Aorta (tissue), 5 donors: ENCODE data around the gene PKP2. TPM values are rescaled to one million over a fixed set of nuclear protein-coding genes. Genes with fewer than 3 reads are reported as not detected.

Source experiments
- ATAC-seq: fragments of 200-7000 bp; cut with Tn5 transposase; one replicate; pipeline ENCODE4 v1.9.1; 2022; ENCODE audit warnings: moderate library complexity; ENCODE audit not compliant: low FRiP score
- DNase-seq, 2 donors: peaks; one replicate each; pipeline ENCODE4 v3.0.0-alpha.2; 2020
- H3K27ac ChIP-seq, 2 donors: one replicate each; pipeline ENCODE4 v1.5.1; 2013; ENCODE audit warnings: low read length in 2 of 2, mild to moderate bottlenecking in 2 of 2, moderate library complexity in 2 of 2, control low read depth in 1 of 2, inconsistent platforms in 1 of 2, low read depth in 1 of 2
- H3K27me3 ChIP-seq, 2 donors: one replicate each; pipeline ENCODE4 v1.6.1; 2013; ENCODE audit warnings: control low read depth in 1 of 2, low read length in 1 of 2, mild to moderate bottlenecking in 1 of 2, moderate library complexity in 1 of 2; ENCODE audit not compliant: insufficient read depth in 2 of 2, control insufficient read depth in 1 of 2
- H3K36me3 ChIP-seq, 2 donors: one replicate each; pipeline ENCODE4 v1.6.1; 2013; ENCODE audit warnings: control low read depth in 1 of 2, low read length in 1 of 2, mild to moderate bottlenecking in 1 of 2; ENCODE audit not compliant: insufficient read depth in 2 of 2, control insufficient read depth in 1 of 2
- H3K4me1 ChIP-seq, 2 donors: one replicate each; pipeline ENCODE4 v1.6.1; 2013; ENCODE audit warnings: low read length in 2 of 2, control low read depth in 1 of 2, mild to moderate bottlenecking in 1 of 2, moderate library complexity in 1 of 2; ENCODE audit not compliant: insufficient read depth in 2 of 2, control insufficient read depth in 1 of 2
- H3K4me3 ChIP-seq, 2 donors: one replicate each; pipeline ENCODE4 v1.5.1; 2013; ENCODE audit warnings: low read length in 2 of 2, control low read depth in 1 of 2, mild to moderate bottlenecking in 1 of 2
- H3K9me3 ChIP-seq: one replicate; pipeline ENCODE4 v1.6.1; 2013; ENCODE audit warnings: mild to moderate bottlenecking, low read length; ENCODE audit not compliant: control insufficient read depth
- WGBS, 2 donors: extraction: QIAGEN DNeasy Blood & Tissue Kit; methylation state at CpG; one replicate each; pipeline ENCODE4 v1.1.7; 2013; 5-methylcytosine and 5-hydroxymethylcytosine counted together
- intact Hi-C, 2 donors: fragments of 100-400 bp; cut with DNase I; formaldehyde crosslinking; loops; one replicate each; pipeline versions ENCODE4 v1.14.2 to v1.15.0; 2022
- polyA plus RNA-seq, 2 donors: library from polyadenylated mRNA; stranded (reverse); fragments of 200-250 nt; gene quantifications; one replicate each; pipeline ENCODE4 v1.2.3, GENCODE V29; 2013
- total RNA-seq, 2 donors: library from RNA; stranded (reverse); fragmentation: NEBNext Ultra II Directional; extraction: Animal tissue kit (Norgen Biotek cat#: 25700); gene quantifications; one replicate each; pipeline ENCODE4 v1.2.1, GENCODE V29; 2021
- donor health status: healthy with polysubstance abuse.
- donor health status: Bipolar disorder and iron deficiency.
- donor health status: DM: no; HTN: no; CAD: no.
- donor health status: DM: no; HTN: no; CAD: no.
- donor health status: DM: yes; HTN: yes; CAD: no.

PKP2 gene
- total and polyA plus RNA-seq, 4 donors = 0.38 to 4.4 (median 1.1) TPM

GRCh38 chr12:32773691-32774090 lies 122.9 kb downstream of the PKP2 start:
- H3K9me3 ChIP-seq = no peaks in the 10 kb centered on the region
- no peak for ATAC-seq
- no peak overlapping the region for H3K4me3 ChIP-seq
- intact Hi-C loops = no loop called here
- H3K27me3 ChIP-seq = no peaks in the 10 kb centered on the region
- H3K36me3 ChIP-seq = no peaks in the 10 kb centered on the region
- no peaks in the 10 kb centered on the region for H3K4me1 ChIP-seq
- H3K27ac ChIP-seq = no peak overlapping the region
- no peak for DNase-seq
- 50 to 58% methylated on average over 6 of the region's 6 CpGs for WGBS, 2 donors

GRCh38 chr12:32770141-32770540 lies 126.4 kb downstream of the PKP2 start:
- intact Hi-C loops = no loop called here
- WGBS, 2 donors = 65 to 66% methylated on average over 1 of the region's 1 CpG

GRCh38 chr12:32768518-32768917 lies 128.1 kb downstream of the PKP2 start:
- H3K27ac ChIP-seq = no peak overlapping the region
- H3K36me3 ChIP-seq = no peaks in the 10 kb centered on the region
- 62 to 63% methylated on average over 4 of the region's 4 CpGs for WGBS, 2 donors
- ATAC-seq (no peak), DNase-seq (no peak)
- H3K4me1 ChIP-seq = no peaks in the 10 kb centered on the region
- H3K27me3 ChIP-seq = no peaks in the 10 kb centered on the region
- intact Hi-C loops = no loop called here
- no peak overlapping the region for H3K4me3 ChIP-seq
- H3K9me3 ChIP-seq = no peaks in the 10 kb centered on the region

More at GRCh38 chr12:32770141-32770540, 126.4 kb downstream of the PKP2 start:
- H3K4me3 ChIP-seq = no peak overlapping the region
- H3K27ac ChIP-seq = no peak overlapping the region
- H3K9me3 ChIP-seq = no peaks in the 10 kb centered on the region
- no peaks in the 10 kb centered on the region for H3K27me3 ChIP-seq
- ATAC-seq (no peak), DNase-seq (no peak)
- H3K36me3 ChIP-seq = no peaks in the 10 kb centered on the region
- H3K4me1 ChIP-seq = no peaks in the 10 kb centered on the region

- Histone ChIP-seq H3K27ac (no peak overlapping the region), H3K9me3 (no peaks in the 10 kb centered on the region), H3K36me3 (no peaks in the 10 kb centered on the region), H3K27me3 (no peaks in the 10 kb centered on the region), H3K4me1 (no peaks in the 10 kb centered on the region), H3K4me3 (no peak overlapping the region)
- ATAC-seq = no peak
- 75 to 76% methylated on average over 4 of the region's 4 CpGs for WGBS, 2 donors
- intact Hi-C loops = no loop called here
- no peak for DNase-seq
Measured at GRCh38 chr12:32765906-32766305, 130.7 kb downstream of the PKP2 start.

- no peak for ATAC-seq
- intact Hi-C loops = loop anchor here in 1 of 2 donors (5.0 kb wide), 1 partner anchor 1246 kb away; no protein-coding TSS in a partner anchor
Measured at GRCh38 chr12:32761716-32762115, 134.9 kb downstream of the PKP2 start.

GRCh38 chr12:32757157-32757556 lies 139.4 kb downstream of the PKP2 start:
- Histone ChIP-seq H3K4me3 (no peak overlapping the region), H3K27me3 (no peaks in the 10 kb centered on the region), H3K27ac (no peak overlapping the region), H3K9me3 (no peaks in the 10 kb centered on the region), H3K4me1 (peaks cover 0 to 4% of the 10 kb centered on the region in 2 donors), H3K36me3 (no peaks in the 10 kb centered on the region)
- ATAC-seq (no peak), DNase-seq (no peak)
- 76 to 86% methylated on average over 3 of the region's 3 CpGs for WGBS, 2 donors
- intact Hi-C loops = loop anchor here (5.0 kb wide), 1 partner anchor 1265 kb away; the partner anchor contains the start of gene ALG10 (in 2 of the 2)

More at GRCh38 chr12:32761716-32762115, 134.9 kb downstream of the PKP2 start:
- H3K4me1 ChIP-seq = no peaks in the 10 kb centered on the region
- 53 to 57% methylated on average over 1 of the region's 1 CpG for whole genome bisulfite sequencing, 2 donors
- H3K36me3 ChIP-seq = no peaks in the 10 kb centered on the region
- DNase-seq = no peak
- no peaks in the 10 kb centered on the region for H3K27me3 ChIP-seq
- no peak overlapping the region for H3K4me3 ChIP-seq
- H3K9me3 ChIP-seq = no peaks in the 10 kb centered on the region
- H3K27ac ChIP-seq = no peak overlapping the region

- H3K27ac ChIP-seq = no peak overlapping the region
- no peaks in the 10 kb centered on the region for H3K36me3 ChIP-seq
- no peaks in the 10 kb centered on the region for H3K9me3 ChIP-seq
- no peak overlapping the region for H3K4me3 ChIP-seq
- intact Hi-C loops = loop anchor here (5.0 kb wide), 1 partner anchor 1266 kb away; the partner anchor contains the start of gene ALG10 (in 2 of the 2)
- ATAC-seq (no peak), DNase-seq (no peak)
- peaks cover 0 to 4% of the 10 kb centered on the region in 2 donors for H3K4me1 ChIP-seq
- WGBS, 2 donors = 28 to 29% methylated on average over 8 of the region's 8 CpGs
- H3K27me3 ChIP-seq = no peaks in the 10 kb centered on the region
Measured at GRCh38 chr12:32756476-32757066, 140.0 kb downstream of the PKP2 start.

GRCh38 chr12:32755654-32756475 lies 140.7 kb downstream of the PKP2 start, which contains the start of gene YARS2:
Gene YARS2 (minus strand): TSS chr12:32755897. CDS start chr12:32755874, 23 bp downstream.
- H3K36me3 ChIP-seq = no peaks in the 10 kb centered on the region
- H3K4me3 ChIP-seq = peak within 1 kb of the TSS; percentile 77 to 79
- intact Hi-C loops = loop anchor here (5.0 kb wide), 1 partner anchor 1266 kb away; the partner anchor contains the start of gene ALG10 (in 2 of the 2)
- H3K27ac ChIP-seq = peak within 1 kb of the TSS; percentile 60 to 80
- peak; percentile 99 for ATAC-seq
- H3K27me3 ChIP-seq = no peaks in the 10 kb centered on the region
- 0% methylated on average over 39 of the region's 39 CpGs for WGBS, 2 donors
- peaks cover 0 to 4% of the 10 kb centered on the region in 2 donors for H3K4me1 ChIP-seq
- no peaks in the 10 kb centered on the region for H3K9me3 ChIP-seq
- DNase-seq = peak; percentile 97
